NCI-H1092 treated with DMSO at 0.1 percent for 48 hours (cell line): ENCODE measurements around the gene MVB12B.

Experiments
- DNase-seq: peaks from one replicate; lab custom pipeline; 2025; lab: John Stamatoyannopoulos, UW

Gene MVB12B

GRCh38 chr9:126491568-126491879 lies 164.9 kb downstream of the MVB12B start:
- DNase-seq = no peak

GRCh38 chr9:126491949-126492348 lies 165.3 kb downstream of the MVB12B start:
- DNase-seq = no peak

- DNase-seq = no peak
These were observed 167.6 kb downstream of the MVB12B start for GRCh38 chr9:126494264-126494663.

GRCh38 chr9:126494746-126495145 lies 168.1 kb downstream of the MVB12B start:
- DNase-seq = no peak

GRCh38 chr9:126495411-126496180 lies 169.0 kb downstream of the MVB12B start:
- no peak for DNase-seq

- DNase-seq = no peak
These were observed 169.6 kb downstream of the MVB12B start for GRCh38 chr9:126496181-126496576.

- no peak for DNase-seq
These were observed 170.4 kb downstream of the MVB12B start for GRCh38 chr9:126496781-126497659.

- DNase-seq = no peak
These were observed 171.1 kb downstream of the MVB12B start for GRCh38 chr9:126497660-126498275.

- DNase-seq = no peak
These were observed 171.7 kb downstream of the MVB12B start for GRCh38 chr9:126498331-126498730.

- DNase-seq = peak; percentile 68
These were observed 172.6 kb downstream of the MVB12B start for GRCh38 chr9:126499005-126499910.

GRCh38 chr9:126499911-126500599 lies 173.4 kb downstream of the MVB12B start:
- DNase-seq = no peak

- peak; percentile 69 for DNase-seq
These were observed 174.2 kb downstream of the MVB12B start for GRCh38 chr9:126500600-126501382.

- no peak for DNase-seq
These were observed 175.0 kb downstream of the MVB12B start for GRCh38 chr9:126501383-126502331.

- no peak for DNase-seq
These were observed 176.0 kb downstream of the MVB12B start for GRCh38 chr9:126502417-126503332.

- DNase-seq = no peak
These were observed 176.9 kb downstream of the MVB12B start for GRCh38 chr9:126503333-126504085.

GRCh38 chr9:126504086-126504976 lies 177.7 kb downstream of the MVB12B start:
- no peak for DNase-seq
